ENCODE measurements around the gene RIMS4. TPM values are rescaled to one million over a fixed set of nuclear protein-coding genes. Genes with fewer than 3 reads are reported as not detected.

Gene RIMS4
- total RNA-seq, 2 donors from 2014 or later: 0.64 to 0.74 TPM

DNA sequence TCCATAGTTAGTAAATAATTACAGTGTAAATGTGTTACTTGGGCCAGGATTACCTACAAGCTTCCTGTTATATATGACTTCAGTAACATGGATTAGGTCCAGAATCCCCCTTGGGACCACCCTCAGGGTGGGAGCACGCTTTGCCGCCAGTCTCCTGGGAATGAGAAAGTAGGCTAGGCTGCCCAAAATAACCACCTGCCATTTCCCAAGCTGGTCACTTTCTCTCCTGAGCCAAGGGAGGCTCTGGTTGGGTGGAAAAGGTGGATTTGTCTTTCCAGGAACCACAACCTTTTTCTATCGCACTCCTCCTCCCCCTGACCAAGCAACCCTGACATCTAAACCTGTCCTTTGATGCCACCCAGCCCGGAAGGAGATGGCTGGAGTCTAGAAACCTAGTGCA lies 9.6 kb upstream of the RIMS4 start:
- no peaks in the 10 kb centered on the region for H3K9me3 ChIP-seq
- no peak for DNase-seq

DNA sequence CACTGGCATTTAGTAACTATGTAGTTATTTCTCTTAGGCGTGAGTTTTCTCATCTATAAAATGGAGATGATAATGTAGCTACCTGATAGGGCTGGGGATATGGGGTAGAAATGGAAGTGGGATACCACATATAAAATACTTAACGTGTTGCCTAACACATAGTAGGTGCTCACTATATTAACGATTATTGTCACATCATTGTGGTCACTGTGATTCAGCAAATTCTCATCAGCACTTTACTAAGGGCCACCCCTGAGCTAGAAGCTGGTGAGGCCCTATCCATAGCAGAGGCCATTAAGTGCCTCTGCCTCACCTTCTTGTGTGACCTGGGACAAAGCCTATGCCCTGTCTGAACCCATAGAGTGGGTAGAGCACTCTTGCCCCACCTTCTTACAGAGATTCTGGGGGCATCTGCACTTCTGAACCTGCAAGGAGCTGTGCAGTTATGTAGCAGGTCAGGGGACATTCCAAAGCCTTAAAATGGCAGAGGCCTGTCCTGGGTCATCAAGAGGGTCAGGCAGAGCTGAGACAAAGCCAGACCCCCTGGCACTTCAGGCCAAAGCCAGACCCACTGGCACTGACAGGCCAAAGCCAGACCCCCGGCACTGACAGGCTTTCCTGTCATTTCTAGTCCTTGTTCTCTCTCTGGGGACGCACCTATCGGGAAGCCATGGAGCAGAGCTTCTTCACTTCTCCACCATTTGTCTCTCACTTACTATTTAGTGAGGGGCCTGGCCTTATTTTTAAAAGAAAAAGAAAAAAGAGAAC lies 7.0 kb upstream of the RIMS4 start:
- no peaks in the 10 kb centered on the region for H3K9me3 ChIP-seq
- no peaks in the 10 kb centered on the region for H3K4me1 ChIP-seq
- H3K36me3 ChIP-seq: no peaks in the 10 kb centered on the region
- intact Hi-C loops (cut with DNase I): no loop called here
- no peak overlapping the region for H3K4me3 ChIP-seq
- no peak overlapping the region for H3K27ac ChIP-seq
- no peaks in the 10 kb centered on the region for H3K27me3 ChIP-seq
- no peak for DNase-seq
- TF ChIP-seq, protein P1, sequence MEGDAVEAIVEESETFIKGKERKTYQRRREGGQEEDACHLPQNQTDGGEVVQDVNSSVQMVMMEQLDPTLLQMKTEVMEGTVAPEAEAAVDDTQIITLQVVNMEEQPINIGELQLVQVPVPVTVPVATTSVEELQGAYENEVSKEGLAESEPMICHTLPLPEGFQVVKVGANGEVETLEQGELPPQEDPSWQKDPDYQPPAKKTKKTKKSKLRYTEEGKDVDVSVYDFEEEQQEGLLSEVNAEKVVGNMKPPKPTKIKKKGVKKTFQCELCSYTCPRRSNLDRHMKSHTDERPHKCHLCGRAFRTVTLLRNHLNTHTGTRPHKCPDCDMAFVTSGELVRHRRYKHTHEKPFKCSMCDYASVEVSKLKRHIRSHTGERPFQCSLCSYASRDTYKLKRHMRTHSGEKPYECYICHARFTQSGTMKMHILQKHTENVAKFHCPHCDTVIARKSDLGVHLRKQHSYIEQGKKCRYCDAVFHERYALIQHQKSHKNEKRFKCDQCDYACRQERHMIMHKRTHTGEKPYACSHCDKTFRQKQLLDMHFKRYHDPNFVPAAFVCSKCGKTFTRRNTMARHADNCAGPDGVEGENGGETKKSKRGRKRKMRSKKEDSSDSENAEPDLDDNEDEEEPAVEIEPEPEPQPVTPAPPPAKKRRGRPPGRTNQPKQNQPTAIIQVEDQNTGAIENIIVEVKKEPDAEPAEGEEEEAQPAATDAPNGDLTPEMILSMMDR (IDR thresholded peaks at IDR 0.05): no peak
- H3K9ac ChIP-seq (ENCODE audit: low read depth in 2 of 2, low read length in 2 of 2): no peak overlapping the region

More for the DNA sequence above, 9.6 kb upstream of the RIMS4 start:
- Histone ChIP-seq H3K36me3 (no peaks in the 10 kb centered on the region), H3K27me3 (no peaks in the 10 kb centered on the region), H3K27ac (no peak overlapping the region), H3K4me1 (no peaks in the 10 kb centered on the region), H3K4me3 (no peak overlapping the region), H3K9ac (ENCODE audit: low read depth in 2 of 2, low read length in 2 of 2) (no peak overlapping the region)
- TF ChIP-seq, protein P1 (IDR thresholded peaks at IDR 0.05): no peak
- intact Hi-C loops (cut with DNase I): no loop called here

DNA sequence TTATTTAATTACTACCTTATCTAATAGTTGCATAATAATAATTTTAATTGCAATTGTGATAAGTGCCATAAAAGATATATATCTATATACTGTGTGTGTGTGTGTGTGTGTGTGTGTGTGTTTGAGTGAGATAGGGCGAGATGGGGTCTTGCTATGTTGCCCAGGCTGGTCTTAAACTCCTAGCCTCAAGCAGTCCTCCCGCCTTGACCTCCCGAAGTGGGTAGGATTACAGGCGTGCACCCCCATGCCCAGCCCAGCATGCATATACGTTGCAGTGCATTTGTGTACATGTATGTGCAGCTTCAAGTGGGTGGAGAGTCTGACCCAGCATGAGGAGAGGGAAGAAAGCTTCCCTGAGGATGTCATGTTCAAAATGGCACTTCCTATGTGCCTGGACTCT lies 4.6 kb upstream of the RIMS4 start:
- no peak overlapping the region for H3K4me3 ChIP-seq
- no peaks in the 10 kb centered on the region for H3K9me3 ChIP-seq
- no peak overlapping the region for H3K27ac ChIP-seq
- H3K4me1 ChIP-seq: no peaks in the 10 kb centered on the region
- DNase-seq: no peak
- no peaks in the 10 kb centered on the region for H3K36me3 ChIP-seq
- peaks cover 11% of the 10 kb centered on the region for H3K27me3 ChIP-seq
- TF ChIP-seq, protein P1 (IDR thresholded peaks at IDR 0.05): no peak
- intact Hi-C loops (cut with DNase I): no loop called here
- no peak overlapping the region for H3K9ac ChIP-seq (ENCODE audit: low read depth in 2 of 2, low read length in 2 of 2)

DNA sequence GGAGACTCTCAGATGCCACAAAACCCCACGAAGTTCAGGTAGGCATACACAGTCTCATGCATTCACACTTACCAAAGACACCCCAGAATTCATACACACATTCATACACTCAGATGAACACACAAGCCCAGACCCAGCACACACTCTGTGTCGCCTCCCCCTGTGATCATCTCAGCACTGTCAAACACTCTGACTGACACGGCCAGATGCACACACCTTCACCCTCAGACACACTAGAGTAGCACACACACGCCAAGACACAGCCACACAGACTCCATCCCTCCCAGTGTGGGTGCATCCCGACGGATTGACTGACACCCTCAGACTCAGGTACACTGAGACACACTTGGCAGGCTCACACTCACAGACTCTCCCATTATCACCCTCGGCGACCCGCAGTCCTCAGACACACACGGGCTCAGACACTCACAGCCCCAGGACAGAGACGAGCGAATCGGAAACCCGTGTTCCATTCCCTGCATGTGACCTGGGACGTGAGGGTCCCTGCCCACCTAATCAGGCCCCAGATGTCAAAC lies 872 bp upstream of the RIMS4 start:
- Histone ChIP-seq H3K9me3 (no peaks in the 10 kb centered on the region), H3K36me3 (no peaks in the 10 kb centered on the region), H3K27ac (no peak overlapping the region), H3K27me3 (peaks cover 22% of the 10 kb centered on the region), H3K9ac (ENCODE audit: low read depth in 2 of 2, low read length in 2 of 2) (no peak overlapping the region), H3K4me3 (no peak overlapping the region), H3K4me1 (no peaks in the 10 kb centered on the region)
- TF ChIP-seq, protein P1 (IDR thresholded peaks at IDR 0.05): no peak
- intact Hi-C loops (cut with DNase I): no loop called here
- no peak for DNase-seq

DNA sequence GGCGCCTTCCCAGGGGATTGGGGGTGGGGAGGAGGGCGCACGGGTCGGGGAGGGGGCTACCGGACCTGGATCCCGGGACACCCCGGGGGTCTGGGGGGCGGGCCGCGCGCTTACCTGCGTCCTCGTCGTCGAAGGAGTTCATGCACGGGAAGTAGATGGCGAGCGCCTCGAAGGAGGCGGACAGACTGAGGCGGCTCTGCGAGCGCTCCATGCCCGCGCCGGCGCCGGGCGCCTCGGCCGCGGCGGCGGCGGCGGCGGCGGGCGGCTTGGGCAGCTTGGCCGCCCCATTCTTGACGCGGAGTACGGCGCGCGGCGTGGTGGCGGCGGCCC lies 320 bp downstream of the RIMS4 start:
- TF ChIP-seq, protein P1 (IDR thresholded peaks at IDR 0.05): no peak
- intact Hi-C loops (cut with DNase I): no loop called here
- H3K9ac ChIP-seq (ENCODE audit: low read depth in 2 of 2, low read length in 2 of 2): no peak overlapping the region
- H3K9me3 ChIP-seq: no peaks in the 10 kb centered on the region
- H3K4me1 ChIP-seq: no peaks in the 10 kb centered on the region
- H3K27me3 ChIP-seq: peaks cover 25% of the 10 kb centered on the region
- H3K27ac ChIP-seq: no peak overlapping the region
- DNase-seq: no peak
- no peak overlapping the region for H3K4me3 ChIP-seq
- H3K36me3 ChIP-seq: no peaks in the 10 kb centered on the region

Measured in colonic mucosa (tissue), 4 donors.